Measurements from ENCODE around the gene DCX. TPM values are rescaled to one million over a fixed set of nuclear protein-coding genes. Genes with fewer than 3 reads are reported as not detected.

Gene DCX
- not detected in 2 replicates for total RNA-seq

GRCh38 chrX:111411983-111412382 is at the start of gene DCX:
TSS of gene DCX (minus strand) at chrX:111412192. CDS start at chrX:111410398, 1,794 bp downstream.

DNA sequence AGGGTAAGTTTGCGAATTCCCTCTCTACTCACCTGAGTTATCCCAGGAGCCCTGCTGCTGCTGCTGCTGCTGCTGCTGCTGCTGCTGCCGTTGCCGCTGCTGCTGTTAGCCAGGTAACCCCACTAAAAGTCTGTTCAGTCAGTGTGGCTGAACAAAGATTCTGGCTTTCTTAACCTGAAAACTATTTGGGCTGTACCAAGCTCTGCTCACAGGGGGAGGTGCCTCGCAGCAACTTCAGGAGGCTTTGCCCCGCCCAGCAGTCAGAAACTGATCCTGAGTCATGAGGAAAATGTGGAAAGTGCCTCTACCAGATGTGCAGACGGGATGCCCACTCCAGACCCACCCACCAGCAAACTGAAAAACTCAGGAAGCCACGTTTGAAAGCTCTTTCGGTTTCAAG is 141.7 kb downstream of the DCX start, which contains the start of gene CAPN6:
Gene CAPN6 (minus strand): TSS at position 145 of the 400 bp plus-strand sequence. CDS start 6,547 bp downstream, outside the sequence.

Other genes with a start within 250 kb of the DCX start
- under 0.01 and 0.30 TPM in 2 replicates for gene CAPN6, start 141.7 kb downstream of the DCX start, total RNA-seq
- not detected in 2 replicates for gene SERTM2, start 99.5 kb upstream of the DCX start, total RNA-seq

All from bronchus fibroblast of lung (primary cell).